HG02642 (cell line): ENCODE measurements around the gene SOX9.

Source experiments
- ATAC-seq: cut with Tn5 transposase; IDR thresholded peaks from one replicate; pipeline ENCODE4 v1.9.1; 2021; ENCODE audit warnings: mild to moderate bottlenecking; ENCODE audit not compliant: unreplicated experiment, poor library complexity

The SOX9 gene

GRCh38 chr17:72150632-72151460, 30.0 kb downstream of the SOX9 start:
- no peak for ATAC-seq

GRCh38 chr17:72151565-72152386, 31.0 kb downstream of the SOX9 start:
- no peak for ATAC-seq

GRCh38 chr17:72152387-72152929, 31.6 kb downstream of the SOX9 start:
- ATAC-seq: no peak

- no peak for ATAC-seq
These were observed 38.4 kb downstream of the SOX9 start for GRCh38 chr17:72158895-72159885.

- no peak for ATAC-seq
These were observed 41.7 kb downstream of the SOX9 start for GRCh38 chr17:72162569-72162968.

GRCh38 chr17:72163474-72163873, 42.7 kb downstream of the SOX9 start:
- no peak for ATAC-seq

GRCh38 chr17:72164158-72164739, 43.4 kb downstream of the SOX9 start:
- ATAC-seq: no peak

- no peak for ATAC-seq
These were observed 44.5 kb downstream of the SOX9 start for GRCh38 chr17:72165192-72165866.

- no peak for ATAC-seq
These were observed 45.1 kb downstream of the SOX9 start for GRCh38 chr17:72165867-72166439.

GRCh38 chr17:72167593-72167992, 46.8 kb downstream of the SOX9 start:
- ATAC-seq: no peak

GRCh38 chr17:72169823-72170222, 49.0 kb downstream of the SOX9 start:
- ATAC-seq: no peak

GRCh38 chr17:72171703-72172667, 51.2 kb downstream of the SOX9 start:
- ATAC-seq: no peak

- ATAC-seq: no peak
These were observed 52.8 kb downstream of the SOX9 start for GRCh38 chr17:72173499-72174116.

- no peak for ATAC-seq
These were observed 54.4 kb downstream of the SOX9 start for GRCh38 chr17:72175263-72175662.
